HepG2 (cell line): ENCODE results near the gene IL1RAP. TPM values are rescaled to one million over a fixed set of nuclear protein-coding genes. Genes with fewer than 3 reads are reported as not detected.

ENCODE experiments used
- ATAC-seq: fragments of 200-7000 bp; cut with Tn5 transposase; 3 replicates; pipeline ENCODE4 v1.9.1; 2020; ENCODE audit warnings: mild to moderate bottlenecking, moderate library complexity
- BruUV-seq: library from RNA; stranded (reverse); fragments of 400-500 nt; replicated peaks from 2 replicates; lab custom pipeline; 2021; lab: Mats Ljungman, UMichigan
- CTCF ChIA-PET: fragments of 300-600 bp; formaldehyde crosslinking; extraction: SDS; loops from one replicate; lab custom pipeline; 2021; ENCODE audit warnings: low total read pairs, inconsistent platforms, low intra/inter-chr PET ratio; lab: Yijun Ruan, JAX
- POLR2A ChIA-PET: fragments of 350-600 bp; sonication (Branson Sonifier 250); formaldehyde crosslinking; loops from one replicate; lab custom pipeline; 2020; ENCODE audit warnings: antibody characterized with exemption, inconsistent platforms; lab: Yijun Ruan, JAX
- DNase-seq: peaks from one replicate; pipeline ENCODE4 v3.0.0-alpha.2; 2015; ENCODE audit warnings: low spot score
- FAIRE-seq: peaks from 3 replicates; lab custom pipeline; 2011; peaks lifted over from hg19 to GRCh38; lab: Jason Lieb, UNC
- H2AFZ ChIP-seq: one replicate; pipeline ENCODE4 v1.6.1; 2011; ENCODE audit warnings: low read length, inconsistent platforms
- H3K27ac ChIP-seq: fragments of 300-600 bp; 3 replicates; pipeline ENCODE4 v1.8.0; 2011; ENCODE audit warnings: mixed run types, mild to moderate bottlenecking, mixed read lengths, low read length, inconsistent platforms; ENCODE audit not compliant: insufficient read depth; ENCODE audit errors: extremely low read length
- H3K27me3 ChIP-seq, 2 experiments: fragments of 200-600 bp in 1 of 2; 2 replicates in 1 of 2; 3 replicates in 1 of 2; pipeline versions ENCODE4 v1.6.0 to v1.8.0; 2011; ENCODE audit warnings: low read length in 2 of 2, mild to moderate bottlenecking in 2 of 2, moderate library complexity in 2 of 2, inconsistent platforms in 1 of 2; ENCODE audit not compliant: insufficient read depth in 2 of 2, control insufficient read depth in 1 of 2
- H3K36me3 ChIP-seq, 2 experiments: fragments of 200-600 bp in 1 of 2; replicated peaks in 1 of 2; 2 replicates in 1 of 2; 3 replicates in 1 of 2; pipeline versions ENCODE4 v1.5.1 to v1.8.0; 2011; ENCODE audit warnings: low read length in 2 of 2, inconsistent platforms in 1 of 2; ENCODE audit not compliant: insufficient read depth in 2 of 2, control insufficient read depth in 1 of 2
- H3K4me1 ChIP-seq: 2 replicates; pipeline ENCODE4 v1.5.1; 2012; ENCODE audit warnings: low read length, inconsistent platforms; ENCODE audit not compliant: insufficient read depth
- H3K4me2 ChIP-seq: 2 replicates; pipeline ENCODE4 v1.6.0; 2011; ENCODE audit warnings: low read depth, low read length, inconsistent platforms
- H3K4me3 ChIP-seq, 3 experiments: fragments of 200-600 bp in 1 of 3; sonication (generic), shearing (Covaris generic) in 1 of 3; replicated peaks in 1 of 3; 2 replicates each; pipeline ENCODE4 v1.5.1; 2011 to 2016; ENCODE audit warnings: low read length in 3 of 3, inconsistent platforms in 2 of 3, low read depth in 2 of 3, mild to moderate bottlenecking in 2 of 3, control low read depth in 1 of 3, mixed read lengths in 1 of 3; ENCODE audit not compliant: insufficient read depth in 1 of 3
- H3K79me2 ChIP-seq: one replicate; pipeline ENCODE4 v1.6.1; 2011; ENCODE audit warnings: low read length, inconsistent platforms; ENCODE audit not compliant: insufficient read depth
- H3K9ac ChIP-seq: 2 replicates; pipeline ENCODE4 v1.6.0; 2011; ENCODE audit warnings: mild to moderate bottlenecking, low read depth, low read length, inconsistent platforms; ENCODE audit not compliant: insufficient read depth
- H3K9me3 ChIP-seq: 2 replicates; pipeline ENCODE4 v1.5.1; 2012; ENCODE audit warnings: mild to moderate bottlenecking, low read length
- H4K20me1 ChIP-seq: 2 replicates; pipeline ENCODE4 v1.6.0; 2011; ENCODE audit warnings: inconsistent platforms, mild to moderate bottlenecking, low read length, moderate library complexity; ENCODE audit not compliant: insufficient read depth
- ATF1 ChIP-seq: IDR thresholded peaks from 2 replicates; pipeline ENCODE4 v1.6.1; 2016; ENCODE audit warnings: mild to moderate bottlenecking, control low read depth
- FOXP1 ChIP-seq, 2 experiments: fragments of 450-650 bp in 1 of 2; IDR thresholded peaks; 2 replicates each; pipeline ENCODE4 v1.6.1; 2017 to 2018; ENCODE audit warnings: antibody characterized with exemption in 1 of 2
- KLF11 ChIP-seq: IDR thresholded peaks from 2 replicates; pipeline ENCODE4 v1.6.1; 2016; ENCODE audit warnings: missing compliant biosample characterization
- NCOR1 ChIP-seq: fragments of 200-600 bp; sonication (generic); IDR thresholded peaks from 2 replicates; pipeline ENCODE4 v1.7.0; 2017; ENCODE audit warnings: antibody characterized with exemption, low read length, borderline replicate concordance
- NFIB ChIP-seq: sonication (generic); formaldehyde crosslinking; IDR thresholded peaks from 2 replicates; pipeline ENCODE4 v1.9.0; 2021; ENCODE audit warnings: missing genetic modification reagents, mild to moderate bottlenecking, borderline replicate concordance
- PRPF4 ChIP-seq: fragments of 200-400 bp; formaldehyde crosslinking; IDR thresholded peaks from 2 replicates; pipeline ENCODE4 v1.6.1; 2016; ENCODE audit warnings: low read length, low read depth; ENCODE audit not compliant: poor library complexity, severe bottlenecking
- REPIN1 ChIP-seq: sonication (generic); formaldehyde crosslinking; IDR thresholded peaks from 2 replicates; pipeline ENCODE4 v1.8.0; 2022; ENCODE audit warnings: missing genetic modification reagents, low read depth, mild to moderate bottlenecking, borderline replicate concordance
- SCMH1 ChIP-seq: sonication (generic); formaldehyde crosslinking; IDR thresholded peaks from 2 replicates; pipeline ENCODE4 v1.9.0; 2021; ENCODE audit warnings: missing genetic modification reagents, mild to moderate bottlenecking, borderline replicate concordance
- SP5 ChIP-seq: IDR thresholded peaks from 2 replicates; pipeline ENCODE4 v1.6.1; 2016; ENCODE audit warnings: low read depth, borderline replicate concordance
- STAG1 ChIP-seq: sonication (generic); formaldehyde crosslinking; IDR thresholded peaks from 2 replicates; pipeline ENCODE4 v1.4.0; 2020; ENCODE audit warnings: missing genetic modification reagents
- TCF7 ChIP-seq: sonication (generic); IDR thresholded peaks from 2 replicates; pipeline ENCODE4 v1.6.1; 2016; ENCODE audit warnings: antibody characterized with exemption, low read depth
- ZBTB39 ChIP-seq: sonication (generic); formaldehyde crosslinking; IDR thresholded peaks from 2 replicates; pipeline ENCODE4 v1.5.0; 2020; ENCODE audit warnings: missing genetic modification reagents
- ZEB1 ChIP-seq: IDR thresholded peaks from 2 replicates; pipeline ENCODE4 v1.6.1; 2012; ENCODE audit warnings: mild to moderate bottlenecking, low read depth, inconsistent platforms; ENCODE audit not compliant: insufficient replicate concordance
- ZFAT ChIP-seq: sonication (generic); formaldehyde crosslinking; conservative IDR thresholded peaks from 2 replicates; pipeline ENCODE4 v1.8.1; 2023; ENCODE audit warnings: missing genetic modification reagents, inconsistent platforms
- ZFX ChIP-seq: sonication (generic); formaldehyde crosslinking; IDR thresholded peaks from 2 replicates; pipeline ENCODE4 v1.4.0; 2020; ENCODE audit warnings: mild to moderate bottlenecking, low read depth, missing genetic modification reagents, moderate library complexity
- ZMYM4 ChIP-seq: sonication (generic); formaldehyde crosslinking; IDR thresholded peaks from 2 replicates; pipeline ENCODE4 v1.8.1; 2023; ENCODE audit warnings: mild to moderate bottlenecking, missing genetic modification reagents
- ZNF12 ChIP-seq: sonication (generic); formaldehyde crosslinking; IDR thresholded peaks from 2 replicates; pipeline ENCODE4 v1.5.0; 2020; ENCODE audit warnings: missing genetic modification reagents
- ZNF317 ChIP-seq: sonication (generic); formaldehyde crosslinking; IDR thresholded peaks from 2 replicates; pipeline ENCODE4 v1.5.0; 2020; ENCODE audit warnings: mild to moderate bottlenecking, missing genetic modification reagents
- ZNF703 ChIP-seq: sonication (generic); formaldehyde crosslinking; IDR thresholded peaks from 2 replicates; pipeline ENCODE4 v1.5.1; 2020; ENCODE audit warnings: missing genetic modification reagents, mild to moderate bottlenecking, moderate library complexity, borderline replicate concordance
- ZNF761 ChIP-seq: sonication (generic); formaldehyde crosslinking; conservative IDR thresholded peaks from 2 replicates; pipeline ENCODE4 v1.4.0; 2020; ENCODE audit warnings: mild to moderate bottlenecking, missing genetic modification reagents
- WGBS: methylation state at CpG from one replicate; pipeline ENCODE4 v1.1.6; 2017; ENCODE audit warnings: low lambda C conversion rate; 5-methylcytosine and 5-hydroxymethylcytosine counted together
- in situ Hi-C: cut with HindIII; loops from 2 replicates; pipeline ENCODE4 v1.10.0; 2017; ENCODE audit warnings: low pct_unique_long_range_greater_than_20kb; ENCODE audit not compliant: extremely low pct_ligation_motif_present
- intact Hi-C: fragments of 100-400 bp; cut with micrococcal nuclease; formaldehyde crosslinking; loops from one replicate; pipeline ENCODE4 v1.10.0; 2022; ENCODE audit not compliant: unreplicated experiment
- polyA plus RNA-seq, 8 experiments: library from polyadenylated mRNA; depleted of rRNA in 3 of 8; stranded (reverse) in 7 of 8; unstranded in 1 of 8; fragments of >200 nt; fragmentation: Illumina TruSeq in 4 of 8; extraction: Trizol in 4 of 8; gene quantifications; 2 replicates each; pipeline versions ENCODE4 v1.2.1 to v1.2.3, GENCODE V29; 2011 to 2016; ENCODE audit warnings: low read depth in 4 of 8, missing spikeins in 1 of 8, mixed read lengths in 1 of 8; ENCODE audit not compliant: insufficient read depth in 1 of 8
- total RNA-seq, 5 experiments: library from RNA; depleted of rRNA; stranded (reverse); fragments of >200 nt; fragmentation: Illumina TruSeq; extraction: Trizol; gene quantifications; 2 replicates each; pipeline ENCODE4 v1.2.3, GENCODE V29; 2016; ENCODE audit warnings: low read depth in 1 of 5

Gene IL1RAP
- total and polyA plus RNA-seq, 2 of the 13 experiments (the other 11 are each of a cell fraction or from before 2014, with no cell fraction given), result 18.3 to 54.9 TPM

GRCh38 chr3:190642016-190642415 lies 128.1 kb downstream of the IL1RAP start:
- ATAC-seq (no peak), DNase-seq (no peak), FAIRE-seq (no peak)
- Histone ChIP-seq H3K79me2 (no peaks in the 10 kb centered on the region), H2AFZ (no peak overlapping the region), H3K4me2 (no peak overlapping the region), H3K9ac (no peak overlapping the region), H4K20me1 (no peaks in the 10 kb centered on the region), H3K36me3 (peaks cover 2 to 10% of the 10 kb centered on the region in 2 experiments; a peak in 2 of 5 replicates), H3K4me3 (no peak overlapping the region), H3K27ac (no peak overlapping the region), H3K9me3 (no peaks in the 10 kb centered on the region), H3K4me1 (peaks cover 7% of the 10 kb centered on the region; the same call in 1 of the 2 replicates), H3K27me3 (no peaks in the 10 kb centered on the region)
- 99% methylated on average over 6 of the region's 6 CpGs for WGBS
- ChIA-PET POLR2A (no interaction called here), CTCF (no interaction called here)
- no peak for TF ChIP-seq NCOR1
- TF ChIP-seq ZNF703 (CRISPR knock-in tag), result no peak
- no peak for TF ChIP-seq ZNF317 (CRISPR knock-in tag)
- no peak for TF ChIP-seq STAG1 (CRISPR knock-in tag)
- TF ChIP-seq ZEB1, result no peak
- in situ Hi-C loops (no loop called here), intact Hi-C loops (no loop called here)
- BruUV-seq, result no TSS peak

DNA sequence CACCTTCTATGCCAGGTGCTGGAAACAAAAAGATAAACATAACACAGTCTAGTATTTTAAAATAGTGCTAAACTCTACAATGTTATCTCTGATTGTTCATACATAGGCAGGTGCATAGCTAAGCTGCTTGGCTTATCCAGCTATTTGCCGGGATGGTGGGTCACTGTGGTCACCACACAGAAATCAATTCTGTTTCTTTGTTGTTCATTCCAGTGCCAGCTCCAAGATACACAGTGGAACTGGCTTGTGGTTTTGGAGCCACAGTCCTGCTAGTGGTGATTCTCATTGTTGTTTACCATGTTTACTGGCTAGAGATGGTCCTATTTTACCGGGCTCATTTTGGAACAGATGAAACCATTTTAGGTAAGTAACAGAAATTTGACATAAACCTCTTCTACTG lies 130.2 kb downstream of the IL1RAP start:
- Histone ChIP-seq H3K27ac (no peak overlapping the region), H3K4me1 (peaks cover 7% of the 10 kb centered on the region; the same call in 1 of the 2 replicates), H3K4me2 (no peak overlapping the region), H3K4me3 (no peak overlapping the region), H2AFZ (no peak overlapping the region), H3K79me2 (no peaks in the 10 kb centered on the region), H3K9me3 (no peaks in the 10 kb centered on the region), H3K27me3 (no peaks in the 10 kb centered on the region), H4K20me1 (no peaks in the 10 kb centered on the region), H3K36me3 (peaks cover 3 to 10% of the 10 kb centered on the region in 2 experiments; a peak in 3 of 5 replicates), H3K9ac (no peak overlapping the region)
- intact Hi-C loops (no loop called here), in situ Hi-C loops (no loop called here)
- 96% methylated on average over 2 of the region's 2 CpGs for WGBS
- DNase-seq, result no peak
- CTCF ChIA-PET, result no interaction called here
- POLR2A ChIA-PET, result no interaction called here
- BruUV-seq, result no TSS peak
- no peak for FAIRE-seq
- peak; percentile 54; the same call in 2 of the 3 replicates for ATAC-seq
- TF ChIP-seq SCMH1 (CRISPR knock-in tag), result no peak
- no peak for TF ChIP-seq NFIB
- TF ChIP-seq PRPF4, result no peak
- no peak for TF ChIP-seq ATF1 (CRISPR knock-in tag)
- TF ChIP-seq ZBTB39 (CRISPR knock-in tag), result no peak
- no peak for TF ChIP-seq KLF11 (CRISPR knock-in tag)
- TF ChIP-seq REPIN1 (CRISPR knock-in tag), result no peak
- no peak for TF ChIP-seq ZNF761 (CRISPR knock-in tag)
- TF ChIP-seq SP5 (CRISPR knock-in tag), result no peak
- TF ChIP-seq ZFAT, result no peak
- TF ChIP-seq ZFX (CRISPR knock-in tag), result no peak
- no peak for TF ChIP-seq ZNF12 (CRISPR knock-in tag)
- no peak for TF ChIP-seq FOXP1 (IDR thresholded peaks at IDR 0.05)
- TF ChIP-seq FOXP1 (CRISPR knock-in tag; IDR thresholded peaks at IDR 0.05), result no peak
- TF ChIP-seq TCF7, result no peak
- TF ChIP-seq ZMYM4, result no peak
